ENCODE results near the gene AXIN2. TPM values are rescaled to one million over a fixed set of nuclear protein-coding genes. Genes with fewer than 3 reads are reported as not detected.

Gene AXIN2
- total RNA-seq, 4 donors from 2014 or later: 23.9 to 54.3 (median 42.8) TPM

DNA sequence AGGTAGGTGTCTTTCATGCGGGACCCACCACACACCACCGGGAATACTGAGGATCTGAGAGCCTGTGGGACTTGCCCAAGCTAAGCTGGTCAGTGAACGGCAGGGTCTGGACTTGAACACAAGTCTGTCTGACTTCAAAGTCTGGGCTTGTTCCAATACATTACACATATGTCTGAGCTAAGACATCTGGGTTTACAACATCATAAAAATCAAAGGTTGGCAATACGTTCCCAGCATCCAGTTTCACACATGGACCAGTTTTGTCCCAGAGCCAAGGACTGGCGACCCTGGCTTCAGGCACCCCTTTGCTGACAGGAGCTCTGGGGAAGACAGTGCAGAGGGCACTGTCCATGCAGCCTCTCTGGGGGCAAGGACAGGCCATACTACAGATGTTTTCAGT, 27.9 kb upstream of the AXIN2 start:
- 91 to 96% methylated on average over 5 of the region's 5 CpGs for WGBS, 2 donors
- DNase-seq: no peak

DNA sequence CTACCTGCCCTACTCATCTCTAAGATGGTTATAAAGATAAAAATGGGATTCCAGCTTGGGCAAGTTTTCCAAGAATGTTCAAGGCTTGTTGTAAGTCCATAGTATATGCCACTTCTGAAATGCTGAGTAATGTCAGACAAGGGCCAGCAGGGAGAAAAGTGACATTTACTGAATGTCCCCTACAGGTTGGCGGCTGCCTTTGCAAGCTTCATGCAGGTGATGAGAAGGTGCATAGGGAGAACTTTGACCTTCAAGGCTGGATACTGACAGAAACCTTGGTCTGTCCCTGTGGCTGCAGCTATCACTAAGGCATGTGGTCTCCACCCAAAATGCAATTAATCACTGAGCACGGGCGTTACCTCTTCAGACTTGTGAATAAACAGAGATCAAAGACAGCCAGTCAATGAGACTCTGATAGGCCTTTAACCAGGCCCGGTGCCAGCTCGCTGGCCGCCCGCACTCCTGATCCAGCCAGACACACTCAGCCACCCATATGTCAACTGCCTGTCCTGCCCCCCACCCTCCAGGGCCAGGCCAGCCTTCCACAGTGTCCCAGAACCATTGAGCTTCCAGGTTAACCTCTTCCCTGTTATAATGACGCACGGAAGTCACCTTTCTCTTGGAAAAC, 26.8 kb upstream of the AXIN2 start:
- TF ChIP-seq CTCF (IDR thresholded peaks at IDR 0.05): no peak
- TF ChIP-seq POLR2A (IDR thresholded peaks at IDR 0.05): no peak
- WGBS, 2 donors: 64 to 69% methylated on average over 7 to 9 of the region's 9 CpGs
- Histone ChIP-seq H3K36me3 (no peaks in the 10 kb centered on the region), H3K4me3 (replicated peaks in 1 of 3) (no peak overlapping the region), H3K4me1 (peaks cover 0 to 16% of the 10 kb centered on the region in 2 donors), H3K27me3 (no peaks in the 10 kb centered on the region), H3K27ac (no peak overlapping the region), H3K9me3 (no peaks in the 10 kb centered on the region)
- intact Hi-C loops (cut with DNase I): no loop called here
- peak; percentile 25 to 34 for DNase-seq

More for the DNA sequence above, 27.9 kb upstream of the AXIN2 start:
- intact Hi-C loops (cut with DNase I): no loop called here
- H3K36me3 ChIP-seq: no peaks in the 10 kb centered on the region
- H3K9me3 ChIP-seq: no peaks in the 10 kb centered on the region
- H3K4me1 ChIP-seq: peaks cover 0 to 16% of the 10 kb centered on the region in 2 donors
- TF ChIP-seq POLR2A (IDR thresholded peaks at IDR 0.05) (no peak), CTCF (IDR thresholded peaks at IDR 0.05) (no peak)
- no peak overlapping the region for H3K27ac ChIP-seq
- no peaks in the 10 kb centered on the region for H3K27me3 ChIP-seq
- H3K4me3 ChIP-seq (replicated peaks in 1 of 3): no peak overlapping the region

DNA sequence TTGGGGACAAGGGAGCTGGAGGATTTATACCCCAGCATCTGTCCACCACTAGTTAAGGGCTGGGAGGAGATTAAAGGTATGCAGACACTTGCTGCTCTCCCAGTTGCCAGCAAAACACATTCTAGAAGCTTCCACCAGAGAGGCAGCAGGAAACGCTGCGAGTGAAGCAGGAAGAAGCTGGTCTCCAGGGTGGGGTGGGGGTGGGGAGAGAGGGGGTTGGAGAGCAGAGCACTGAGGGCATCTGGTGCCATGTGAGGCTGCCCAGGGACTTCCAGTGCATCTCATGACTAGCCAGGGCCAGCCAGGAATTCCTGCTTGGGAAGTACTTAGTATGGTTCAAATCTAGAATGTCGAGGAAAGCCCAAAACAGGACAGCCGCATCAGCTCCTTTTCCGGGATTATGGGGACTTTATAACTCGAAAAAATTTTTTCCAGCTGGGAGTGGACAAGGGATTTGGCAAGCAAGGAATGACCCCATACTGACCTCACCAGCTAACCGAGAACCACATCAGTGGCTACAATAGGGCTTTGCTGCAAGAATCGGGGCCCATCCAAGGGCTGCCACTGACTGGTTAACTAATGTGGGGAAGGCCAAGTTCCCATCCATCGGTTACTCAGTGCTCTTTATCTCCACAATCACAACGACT, 26.2 kb upstream of the AXIN2 start:
- H3K4me1 ChIP-seq: peaks cover 0 to 16% of the 10 kb centered on the region in 2 donors
- no peaks in the 10 kb centered on the region for H3K9me3 ChIP-seq
- intact Hi-C loops (cut with DNase I): no loop called here
- TF ChIP-seq POLR2A (IDR thresholded peaks at IDR 0.05): no peak
- TF ChIP-seq CTCF (IDR thresholded peaks at IDR 0.05): no peak
- 71% methylated on average over 10 of the region's 10 CpGs for WGBS, 2 donors
- H3K4me3 ChIP-seq (replicated peaks in 1 of 3): no peak overlapping the region
- H3K27ac ChIP-seq: no peak overlapping the region
- H3K36me3 ChIP-seq: no peaks in the 10 kb centered on the region
- H3K27me3 ChIP-seq: no peaks in the 10 kb centered on the region
- DNase-seq: no peak

DNA sequence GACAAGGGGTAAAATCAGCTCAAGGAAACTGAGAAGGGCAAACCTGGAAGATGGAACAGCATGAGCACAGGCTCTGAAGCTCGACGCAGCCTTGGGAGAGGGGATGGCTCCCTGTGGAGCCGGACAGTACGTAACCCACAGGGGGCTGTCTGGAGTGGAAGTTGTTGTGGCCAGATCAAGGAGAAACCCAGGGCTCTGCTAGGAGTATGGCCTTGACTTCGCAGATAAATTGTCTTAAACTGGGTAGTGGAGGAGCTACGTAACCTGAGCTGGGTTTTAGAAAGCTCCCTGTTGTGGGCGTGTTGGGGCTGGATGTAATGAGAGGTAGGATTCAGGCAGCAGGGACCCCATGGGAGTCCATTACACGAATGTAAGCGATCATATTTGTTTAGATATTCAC, 25.5 kb upstream of the AXIN2 start:
- H3K9me3 ChIP-seq: no peaks in the 10 kb centered on the region
- no peak for DNase-seq
- no peaks in the 10 kb centered on the region for H3K36me3 ChIP-seq
- no peak overlapping the region for H3K27ac ChIP-seq
- no peaks in the 10 kb centered on the region for H3K27me3 ChIP-seq
- WGBS, 2 donors: 83 to 85% methylated on average over 9 of the region's 9 CpGs
- H3K4me3 ChIP-seq (replicated peaks in 1 of 3): no peak overlapping the region
- TF ChIP-seq CTCF (IDR thresholded peaks at IDR 0.05) (no peak), POLR2A (IDR thresholded peaks at IDR 0.05) (no peak)
- intact Hi-C loops (cut with DNase I): no loop called here
- peaks cover 0 to 16% of the 10 kb centered on the region in 2 donors for H3K4me1 ChIP-seq

Data from thyroid gland (tissue), 4 donors.